NCI-H446 (cell line): ENCODE results near the gene TAS1R1.
"Not testable (repeated sequence)": the region's sequence is repeated elsewhere in the genome, so short reads cannot be mapped to it uniquely, and the experiment has no call there.

Experiments
- DNase-seq, 2 experiments: peaks; one replicate each; lab custom pipeline; 2025; lab: John Stamatoyannopoulos, UW

Gene TAS1R1

DNA sequence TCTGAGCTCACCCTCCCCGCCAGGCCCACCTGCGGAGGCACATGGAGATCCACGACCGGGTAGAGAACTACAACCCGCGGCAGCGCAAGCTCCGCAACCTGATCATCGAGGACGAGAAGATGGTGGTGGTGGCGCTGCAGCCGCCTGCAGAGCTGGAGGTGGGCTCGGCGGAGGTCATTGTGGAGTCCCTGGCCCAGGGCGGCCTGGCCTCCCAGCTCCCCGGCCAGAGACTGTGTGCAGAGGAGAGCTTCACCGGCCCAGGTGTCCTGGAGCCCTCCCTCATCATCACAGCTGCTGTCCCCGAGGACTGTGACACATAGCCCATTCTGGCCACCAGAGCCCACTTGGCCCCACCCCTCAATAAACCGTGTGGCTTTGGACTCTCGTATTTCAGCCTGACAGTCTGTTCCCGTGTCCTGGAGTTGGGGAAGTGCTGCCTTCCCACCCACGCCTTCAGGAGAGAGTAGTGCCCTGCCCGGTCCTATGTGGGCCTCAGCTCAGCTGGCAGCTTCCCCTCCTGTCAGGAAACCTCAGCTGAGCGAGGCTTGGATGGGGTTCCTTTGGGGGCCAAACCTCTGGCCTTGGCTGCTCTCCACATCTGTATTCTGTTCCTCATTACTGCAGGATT, 33.9 kb downstream of the TAS1R1 start:
- DNase-seq = no peak

DNA sequence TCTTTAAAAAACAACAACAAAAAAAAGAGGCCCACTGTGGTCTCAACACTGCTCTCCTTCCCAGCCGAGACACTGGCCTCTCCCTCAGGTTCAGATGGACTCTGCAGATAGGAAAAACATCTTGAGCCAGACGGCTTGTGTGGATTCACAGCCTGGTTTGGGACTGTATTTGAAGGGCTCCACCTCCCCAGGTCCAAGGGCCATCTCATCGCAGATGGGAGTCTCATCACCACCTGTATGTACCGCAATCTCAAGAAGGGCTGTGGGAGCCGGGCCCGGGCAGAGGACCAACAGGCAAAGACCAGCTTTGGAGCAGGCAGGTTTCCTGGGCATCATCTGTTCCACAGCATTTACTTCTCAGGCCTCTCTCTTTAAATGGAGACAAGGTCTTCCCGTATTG, 34.9 kb downstream of the TAS1R1 start:
- no peak for DNase-seq

DNA sequence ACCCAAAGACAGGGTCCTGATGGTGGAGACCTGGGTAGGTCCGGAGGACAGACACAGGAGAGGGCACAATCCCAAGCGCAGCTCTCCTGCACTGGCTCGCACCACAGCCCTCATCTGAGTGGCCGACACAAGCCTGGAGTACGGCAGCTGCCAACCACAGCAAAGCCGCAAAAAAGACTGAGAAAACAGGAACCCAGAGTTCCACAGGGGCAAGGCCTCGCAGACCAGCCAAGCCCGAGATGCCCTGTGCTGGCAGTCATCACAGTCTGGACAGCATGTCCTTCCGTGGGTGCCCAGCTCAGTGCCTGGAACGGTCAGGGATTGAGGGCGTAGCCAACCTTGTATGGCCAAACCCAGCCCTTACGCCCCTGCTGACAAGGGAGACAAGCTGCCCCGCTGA, 36.1 kb downstream of the TAS1R1 start:
- DNase-seq = no peak

DNA sequence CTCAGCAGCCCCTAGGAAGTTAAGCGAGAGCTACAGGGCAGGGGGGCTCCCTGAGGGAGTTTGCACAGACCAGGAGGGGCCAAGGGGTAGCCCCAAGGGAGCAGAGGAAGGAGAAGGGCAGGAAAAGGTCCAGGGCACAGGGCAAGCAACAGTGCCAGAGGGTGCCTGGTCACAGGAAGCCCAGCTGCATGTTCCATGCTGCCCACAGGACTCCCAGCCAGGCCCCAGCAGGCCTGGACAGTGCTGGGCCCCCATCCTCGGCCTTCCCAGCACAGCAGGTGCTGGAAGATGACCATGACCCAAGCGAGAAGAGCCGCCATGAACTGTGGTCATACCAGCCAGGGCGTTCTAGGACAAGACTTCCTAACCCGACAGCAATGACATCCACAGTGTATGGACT, 36.5 kb downstream of the TAS1R1 start:
- DNase-seq = no peak

DNA sequence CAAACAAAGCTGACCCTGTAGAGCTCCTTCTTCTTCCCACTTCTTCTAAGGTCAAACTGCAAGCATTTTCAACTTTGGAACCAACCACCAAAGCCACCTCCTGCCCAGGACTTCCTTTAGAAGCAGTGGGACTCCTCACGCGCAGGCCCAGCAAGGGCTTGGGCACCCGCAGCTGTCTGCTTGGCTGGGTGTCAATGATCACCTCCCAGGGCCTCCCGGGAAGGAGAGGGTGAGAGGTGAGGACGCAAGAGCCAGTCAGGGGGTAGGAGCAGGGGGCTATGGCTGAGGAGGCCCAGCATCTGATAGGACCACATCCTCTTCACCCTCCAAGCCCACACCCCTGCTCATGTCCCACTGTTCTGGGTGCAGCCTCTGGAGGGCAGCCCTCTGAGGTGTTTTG, 37.3 kb downstream of the TAS1R1 start:
- no peak for DNase-seq

DNA sequence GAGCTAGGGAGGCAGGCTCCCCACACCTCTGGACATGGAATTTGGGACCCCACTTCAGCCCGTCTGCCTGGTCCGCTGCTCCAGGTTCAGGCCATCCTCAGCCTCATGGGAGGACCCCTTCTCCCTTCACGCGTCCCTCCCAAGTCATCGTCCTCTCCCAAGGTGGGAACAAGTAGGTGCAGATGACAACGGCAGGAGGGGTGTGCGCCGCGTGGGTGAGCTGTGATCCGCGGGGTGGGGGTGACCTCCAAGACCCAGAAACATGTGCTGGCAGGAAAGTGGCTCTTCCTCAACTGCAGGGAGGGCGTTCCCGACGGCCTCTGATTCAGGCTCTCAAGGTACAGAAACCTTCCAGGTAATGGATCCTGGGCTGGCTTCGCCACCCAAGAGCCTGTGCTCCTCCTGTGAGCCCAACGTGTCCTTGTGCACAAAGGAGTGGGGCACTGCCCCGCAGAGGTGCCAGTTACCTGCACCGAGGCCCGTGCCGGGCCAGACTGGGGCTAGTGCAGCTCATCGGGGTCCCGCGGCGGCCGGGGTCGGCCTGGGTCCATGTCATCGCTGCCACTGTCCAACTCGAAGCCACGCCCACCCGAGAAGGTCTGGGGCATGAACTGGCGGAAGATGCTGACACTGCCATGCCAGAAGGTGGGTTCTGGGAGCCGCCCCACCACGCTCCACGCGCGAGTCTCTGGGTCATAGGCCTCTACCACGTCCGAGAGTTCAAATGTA, 37.9 kb downstream of the TAS1R1 start:
- DNase-seq = no peak

DNA sequence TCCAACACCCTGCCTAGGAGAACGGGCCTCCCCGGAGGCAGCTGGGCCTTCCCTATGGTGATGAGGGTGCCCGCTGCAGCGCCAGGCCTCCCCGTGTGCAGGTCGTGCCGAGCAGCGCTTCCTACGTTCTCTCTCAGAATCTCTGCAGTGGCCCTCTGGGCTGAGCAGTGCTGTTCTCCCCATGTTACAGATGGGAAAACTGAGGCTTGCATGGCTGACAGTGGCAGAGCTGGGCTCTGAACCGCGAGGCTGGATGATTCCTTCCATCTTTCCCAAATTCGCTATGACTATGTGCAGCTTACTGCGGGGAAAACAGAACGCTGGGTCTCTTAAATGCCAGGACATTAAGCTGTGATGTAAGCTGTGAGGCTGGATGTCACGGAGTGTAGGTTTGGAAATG, 38.7 kb downstream of the TAS1R1 start:
- DNase-seq = no peak

DNA sequence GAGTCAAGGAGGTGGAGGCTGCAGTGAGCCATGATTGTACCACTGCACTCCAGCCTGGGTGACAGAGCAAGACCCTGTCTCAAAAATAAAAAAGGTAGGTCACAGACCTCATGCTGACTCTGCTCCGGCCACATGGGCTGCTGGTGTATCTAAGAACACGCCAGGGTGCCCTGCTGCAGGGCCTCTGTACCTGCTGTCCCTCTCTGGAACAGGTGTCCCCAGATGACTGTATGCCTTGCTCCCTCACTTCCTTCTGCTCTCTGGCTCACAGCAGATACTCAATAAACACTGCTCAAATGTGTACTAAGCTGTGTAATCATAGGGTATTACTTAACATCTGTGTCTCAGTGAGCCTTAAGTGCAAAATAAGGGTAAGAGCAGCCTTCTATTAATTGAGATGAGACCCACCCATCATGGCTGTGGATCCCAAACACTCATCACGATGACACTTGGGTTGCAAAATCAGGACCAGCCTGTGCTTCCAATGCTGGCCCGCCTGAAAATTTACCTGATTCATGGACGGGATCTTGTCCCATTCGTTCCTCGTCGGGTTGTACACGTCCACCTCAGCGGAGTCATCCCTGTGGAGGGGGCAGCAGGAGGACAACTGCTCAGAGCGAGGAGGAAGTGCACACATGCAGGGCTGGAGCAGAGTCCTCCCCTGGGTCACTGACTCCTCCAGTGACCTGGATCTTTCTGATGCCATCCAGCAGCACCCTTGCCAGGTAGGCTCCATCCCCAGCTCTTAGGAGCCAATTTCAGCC, 40.1 kb downstream of the TAS1R1 start:
- DNase-seq = no peak

DNA sequence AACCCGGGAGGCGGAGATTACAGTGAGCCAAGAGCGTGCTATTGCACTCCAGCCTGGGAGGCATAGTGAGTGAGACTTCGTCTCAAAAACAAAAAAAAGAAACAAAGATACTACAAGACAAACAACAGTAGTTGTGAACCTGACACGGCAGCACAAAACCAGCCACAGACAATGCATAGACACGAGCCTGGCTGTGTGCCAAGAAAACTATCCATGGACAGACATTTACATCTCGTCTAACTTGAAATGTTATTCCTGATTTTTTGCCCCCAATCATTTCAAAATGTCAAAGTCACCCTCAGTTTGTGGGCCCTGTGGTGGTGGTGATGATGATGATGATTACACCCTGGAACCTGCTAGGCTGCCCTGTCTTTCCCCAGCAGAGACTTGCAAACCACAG, 41.2 kb downstream of the TAS1R1 start:
- no peak for DNase-seq

DNA sequence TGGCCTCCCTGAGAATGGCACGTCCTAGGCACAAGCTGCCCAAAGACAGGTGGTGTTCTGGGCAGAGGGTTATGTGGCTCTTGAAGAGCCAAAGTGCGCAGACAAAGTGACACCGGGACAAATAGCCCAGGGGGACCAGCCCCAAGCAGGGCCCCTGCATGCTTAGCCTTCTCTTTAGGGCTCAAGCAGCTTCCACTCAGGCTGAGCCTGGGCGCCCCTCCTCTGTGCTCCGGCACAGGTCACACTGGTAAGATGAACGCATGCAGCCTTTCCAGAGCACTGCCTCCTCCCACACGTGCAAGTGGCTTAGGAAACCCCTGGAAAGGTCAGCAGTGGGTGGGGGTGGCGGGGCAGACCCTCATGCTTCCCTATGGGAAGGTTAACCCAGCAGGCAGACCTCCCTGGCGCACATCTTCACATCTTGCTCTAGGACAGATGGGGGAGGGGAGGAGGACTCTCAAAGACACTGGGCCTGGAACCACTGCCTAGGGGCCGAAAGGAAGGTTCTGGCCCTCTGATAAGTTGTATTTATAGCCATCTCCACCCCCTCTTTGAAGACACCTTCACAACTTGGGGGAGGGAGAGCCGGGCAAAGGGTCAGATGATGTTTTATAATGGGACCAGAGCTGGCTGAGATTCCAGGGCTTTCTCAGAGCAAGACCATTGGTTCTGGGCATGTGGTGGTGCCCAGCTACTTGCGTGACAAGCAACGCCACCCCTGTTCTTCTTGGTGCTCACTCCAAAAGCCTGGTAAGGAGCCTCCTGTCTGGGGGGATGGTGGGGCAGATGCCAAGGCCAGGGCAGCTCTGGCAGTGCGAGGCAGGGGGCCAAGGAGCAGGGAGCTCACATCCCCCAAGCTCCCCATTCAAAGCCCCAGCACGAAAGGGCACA, 42.0 kb downstream of the TAS1R1 start:
- no peak for DNase-seq

DNA sequence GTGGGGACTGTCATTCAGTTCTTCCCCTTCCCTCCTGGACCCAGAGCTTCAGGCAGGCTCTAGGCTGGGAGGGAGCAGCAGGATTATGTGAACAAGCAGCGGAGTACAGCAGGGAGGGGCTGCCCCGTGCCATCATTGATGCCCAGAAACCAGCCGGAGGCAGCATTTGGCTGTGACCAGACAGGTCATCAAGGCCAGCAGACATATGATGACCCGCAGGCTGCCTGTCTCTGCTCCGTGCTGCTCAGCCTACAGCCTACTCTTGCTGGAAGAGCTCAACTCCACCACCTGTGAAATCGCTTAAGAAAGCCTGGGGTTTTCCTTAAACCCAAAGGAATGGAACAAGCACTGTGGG, 42.6 kb downstream of the TAS1R1 start:
- DNase-seq = no peak

DNA sequence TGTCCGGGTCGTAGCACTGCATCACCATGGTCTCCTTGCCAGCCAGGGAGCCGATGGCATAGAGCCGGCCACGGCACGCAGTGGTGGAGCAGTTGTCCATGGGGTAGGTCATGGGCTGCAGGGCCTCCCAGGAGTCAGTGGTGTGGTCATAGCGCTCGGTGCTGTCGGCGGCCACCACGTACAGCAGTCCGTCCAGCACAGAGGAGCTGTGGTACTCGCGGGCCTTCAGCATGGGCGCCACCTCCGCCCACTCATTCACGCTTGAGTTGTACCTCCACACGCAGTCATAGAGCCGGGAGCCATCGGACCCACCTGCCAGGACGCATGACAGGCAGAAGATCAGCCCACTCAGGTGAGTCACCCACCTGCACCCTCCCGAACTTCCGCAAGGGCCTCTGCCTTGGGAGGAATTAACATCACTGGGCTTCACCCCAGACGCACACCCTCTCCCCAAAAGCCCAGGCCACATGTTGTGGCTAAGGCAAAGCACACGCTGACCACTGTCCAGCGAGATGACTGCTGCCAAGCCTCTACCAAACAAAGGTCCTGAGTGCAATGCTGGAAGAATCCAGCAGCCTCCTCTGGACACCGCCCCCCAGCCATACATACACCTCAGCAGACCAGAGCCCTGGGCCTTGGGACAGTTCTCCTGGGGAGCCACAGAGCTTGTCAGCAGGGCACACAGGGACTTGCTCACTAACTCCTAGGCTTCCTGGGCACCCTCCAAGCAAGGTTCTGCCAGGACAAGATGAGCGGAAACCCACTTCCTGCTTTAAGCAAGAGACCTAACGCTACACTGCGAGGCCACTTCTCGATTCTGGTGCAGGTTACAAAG, 44.3 kb downstream of the TAS1R1 start:
- no peak for DNase-seq

DNA sequence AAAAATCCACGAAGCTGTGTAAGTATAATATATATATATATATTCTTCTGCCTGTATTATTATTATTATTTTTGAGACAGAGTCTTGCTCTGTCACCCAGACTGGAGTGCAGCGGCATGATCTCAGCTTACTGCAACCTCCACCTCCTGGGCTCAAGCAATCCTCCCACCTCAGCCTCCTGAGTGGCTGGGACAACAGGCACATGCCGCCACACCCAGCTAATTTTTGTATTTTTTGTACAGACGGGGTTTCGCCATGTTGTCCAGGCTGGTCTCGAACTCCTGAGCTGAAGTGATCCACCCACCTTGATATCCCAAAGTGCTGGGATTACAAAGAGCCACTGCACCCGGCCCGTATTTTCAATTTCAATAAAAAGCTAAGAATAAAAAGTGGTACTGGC, 44.9 kb downstream of the TAS1R1 start:
- DNase-seq = not testable (repeated sequence)

DNA sequence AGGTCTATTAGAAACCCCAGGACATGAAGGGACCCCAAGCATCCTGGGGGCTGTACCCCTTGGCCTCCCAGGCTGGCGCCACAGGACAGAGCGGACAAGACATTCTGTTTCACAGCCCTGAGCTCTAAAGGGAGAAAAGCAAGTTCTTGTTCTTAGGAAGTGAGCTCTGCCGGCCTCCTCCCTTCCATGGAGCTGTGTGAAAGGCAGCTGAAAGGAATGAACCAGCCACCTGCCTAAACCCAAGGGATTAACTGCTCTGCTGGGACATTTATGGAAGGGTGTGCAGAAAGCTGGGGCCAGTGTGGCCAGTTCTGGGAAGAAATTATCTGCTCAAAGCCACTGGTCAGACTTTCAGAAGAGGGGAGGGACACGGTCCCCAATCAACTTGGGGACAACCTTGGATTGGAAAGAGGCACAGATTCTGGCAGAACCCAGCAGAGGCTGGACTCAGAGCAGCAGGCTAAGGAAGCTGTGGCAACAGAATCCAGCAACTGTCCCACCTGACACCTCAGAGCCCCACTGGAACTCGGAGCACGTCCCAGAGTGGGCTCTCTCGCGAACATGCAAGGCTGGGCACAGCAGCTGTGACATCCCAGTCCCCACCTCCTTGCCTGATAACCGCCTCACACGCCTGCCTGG, 45.4 kb downstream of the TAS1R1 start:
- DNase-seq = no peak

DNA sequence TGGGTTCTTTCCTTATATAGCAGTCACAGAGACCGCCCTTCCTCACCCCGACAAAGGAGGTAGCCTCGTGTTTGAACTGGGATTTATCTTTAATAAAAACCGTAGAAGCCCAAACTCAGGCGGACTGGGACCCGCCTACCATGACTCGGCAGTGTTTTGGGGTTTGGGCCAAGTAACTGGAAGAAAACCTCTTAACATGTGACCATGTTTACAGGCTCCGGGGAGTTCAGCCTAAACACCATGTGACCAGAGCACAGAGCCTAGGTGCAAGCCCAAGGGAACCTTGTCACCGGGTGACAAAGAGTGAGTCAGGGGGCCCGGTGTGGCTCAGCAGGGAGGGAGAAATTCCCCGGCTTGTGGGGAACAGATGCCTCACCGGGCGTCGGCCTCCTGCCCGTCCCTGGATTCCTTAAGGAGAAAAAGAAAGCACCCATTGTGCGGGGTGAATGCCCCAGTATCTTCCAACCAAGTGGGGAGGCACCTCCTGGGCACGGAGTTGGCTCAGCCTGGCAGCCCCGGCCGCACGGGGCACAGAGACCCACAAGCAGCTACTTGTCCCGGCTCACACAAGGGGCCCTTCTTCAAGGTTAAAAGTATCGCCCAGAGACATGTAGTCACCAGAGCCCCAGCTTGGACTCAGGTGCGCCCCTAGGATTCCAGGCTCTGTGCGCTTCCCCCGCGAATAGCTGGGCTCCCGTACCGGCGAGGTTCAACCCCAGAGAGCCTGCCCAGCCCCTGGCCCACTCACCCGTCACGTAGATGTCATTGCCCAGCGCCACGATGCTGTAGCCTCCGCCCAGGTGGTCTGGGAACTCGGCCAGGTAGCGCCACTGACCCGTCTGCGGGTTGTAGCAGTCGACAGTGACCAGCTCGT, 46.2 kb downstream of the TAS1R1 start:
- peak; percentile 44 to 53 for DNase-seq

DNA sequence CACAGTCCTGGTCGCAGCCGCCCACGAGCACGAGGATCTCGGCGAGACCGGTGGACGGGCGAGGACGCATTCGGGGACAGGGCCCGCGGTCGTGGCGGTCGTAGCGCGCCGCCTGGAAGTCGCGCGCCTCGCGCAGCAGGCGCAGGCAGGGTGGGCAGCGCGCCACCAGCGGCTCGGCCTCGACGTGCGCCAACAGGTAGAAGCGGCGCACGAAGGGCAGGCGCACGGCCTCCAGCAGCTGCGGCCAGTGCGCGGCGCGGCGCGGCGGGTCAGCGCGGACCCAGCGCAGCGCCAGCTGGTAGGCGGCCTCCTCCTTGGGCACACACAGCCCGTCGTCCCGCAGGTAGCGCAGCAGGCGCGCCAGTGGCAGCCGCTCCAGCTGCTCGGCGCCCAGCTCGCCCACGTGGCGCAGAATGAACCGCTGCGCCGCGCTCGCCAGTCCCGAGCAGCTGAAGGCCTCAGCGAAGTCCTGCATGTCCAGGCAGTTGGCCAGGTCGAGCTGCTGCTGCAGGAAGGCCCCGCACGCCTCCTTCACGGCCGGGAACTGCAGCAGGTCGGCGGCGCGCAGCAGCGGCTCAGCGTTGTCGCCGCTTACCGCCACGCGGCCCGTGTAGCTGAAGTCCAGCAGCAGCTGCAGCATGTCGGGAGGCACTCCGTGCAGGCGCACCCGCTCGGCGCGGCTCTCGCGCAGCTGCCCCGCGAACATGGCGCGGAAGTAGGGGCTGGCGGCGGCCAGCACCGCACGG, 47.0 kb downstream of the TAS1R1 start:
- no peak for DNase-seq

DNA sequence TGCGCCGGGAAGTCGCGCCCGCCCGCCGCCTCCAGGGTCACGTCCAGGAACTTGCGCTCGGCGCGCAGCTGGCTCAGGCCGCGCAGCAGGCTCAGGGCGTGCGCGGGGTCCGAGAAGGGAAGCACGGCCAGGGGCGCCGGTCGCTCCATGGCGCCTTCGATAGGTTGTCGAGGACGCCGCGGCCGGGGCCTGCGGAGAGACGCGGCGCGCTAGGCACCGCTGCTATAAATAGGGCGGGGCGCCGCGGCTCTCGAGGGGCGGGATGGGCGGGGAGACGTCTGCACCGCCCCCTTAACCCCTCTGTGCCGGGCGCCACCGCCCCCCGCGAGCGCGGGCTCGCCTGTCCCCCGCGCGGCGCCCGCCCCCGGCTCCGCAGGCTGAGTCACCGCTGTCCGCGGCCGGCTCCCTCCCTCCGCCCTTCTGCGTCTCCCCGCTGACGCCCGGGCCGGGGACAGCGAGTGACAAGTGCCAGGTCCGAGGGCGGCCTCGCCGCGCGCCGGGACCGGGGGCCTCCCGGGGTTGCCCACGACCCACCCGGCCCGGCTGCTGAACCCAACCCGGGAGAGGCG, 47.6 kb downstream of the TAS1R1 start, which contains the start of gene KLHL21:
Gene KLHL21, minus strand, starts transcription at position 201 of the 569 bp plus-strand sequence. Its CDS starts 52 bp downstream, at position 149.
- peak; percentile 36 to 90 for DNase-seq

DNA sequence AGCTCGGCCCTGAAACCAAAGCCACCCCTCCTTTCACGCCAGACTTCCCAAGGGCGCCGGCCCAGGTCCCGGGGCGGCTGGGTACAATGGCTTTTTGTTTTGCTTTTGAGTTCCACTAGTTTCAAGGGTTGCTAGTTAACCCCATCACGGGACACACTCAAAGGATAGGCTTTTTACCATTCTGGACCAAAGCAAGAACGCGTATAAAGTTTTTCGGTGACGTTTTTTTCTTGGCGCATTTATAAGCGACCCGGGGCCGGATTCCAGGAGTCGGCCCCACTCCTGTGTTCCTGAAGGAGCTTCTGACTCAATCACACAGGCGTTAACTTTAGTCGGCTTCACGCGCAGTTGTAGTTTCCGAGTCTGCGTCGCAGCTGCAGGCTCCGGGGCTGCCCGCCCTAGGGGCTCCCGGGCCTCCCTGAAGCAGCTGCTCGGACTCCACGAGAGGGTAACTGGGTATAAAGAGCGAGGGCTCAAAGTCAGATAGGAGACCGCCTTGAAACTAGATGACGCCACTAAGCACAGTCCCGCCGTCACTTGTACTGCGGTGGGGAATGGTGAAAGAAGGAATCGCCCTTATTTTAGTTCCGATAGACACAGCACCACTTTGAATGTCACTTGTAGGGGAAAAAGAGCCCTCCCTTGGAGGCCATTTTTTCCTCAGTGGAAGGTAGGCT, 48.3 kb downstream of the TAS1R1 start:
- DNase-seq = no peak
